HCT116 (cell line): ENCODE data around the gene ATRIP. TPM values are rescaled to one million over a fixed set of nuclear protein-coding genes. Genes with fewer than 3 reads are reported as not detected.

ENCODE experiments used
- ATAC-seq: fragments of 200-7000 bp; cut with Tn5 transposase; 2 replicates; pipeline ENCODE4 v1.9.1; 2020; ENCODE audit warnings: mild to moderate bottlenecking, moderate library complexity
- BruUV-seq: library from RNA; stranded (reverse); fragments of 400-500 nt; replicated peaks from 2 replicates; lab custom pipeline; 2021; lab: Mats Ljungman, UMichigan
- CTCF ChIA-PET: fragments of 300-600 bp; sonication (Branson Sonifier 250); formaldehyde crosslinking; loops from one replicate; lab custom pipeline; 2021; ENCODE audit warnings: antibody characterized with exemption; lab: Charles Lee
- POLR2A ChIA-PET: fragments of 300-600, 350-600 bp; sonication (Branson Sonifier 250); formaldehyde crosslinking; loops from one replicate; lab custom pipeline; 2021; ENCODE audit warnings: antibody characterized with exemption; lab: Charles Lee
- RAD21 ChIA-PET, 2 experiments: fragments of 300-600 bp; sonication (Branson Sonifier 250); formaldehyde crosslinking; loops; one replicate each; lab custom pipeline; 2023; ENCODE audit warnings: low total read pairs in 2 of 2; ENCODE audit not compliant: uncharacterized antibody in 2 of 2, unreplicated experiment in 2 of 2, low non-redundant PET in 1 of 2; lab: Charles Lee
- DNase-seq: peaks from one replicate; pipeline ENCODE4 v3.0.0-alpha.2; 2010; ENCODE audit warnings: low read depth, low spot score
- H2AFZ ChIP-seq: fragments of 200-600 bp; shearing (Covaris generic), sonication (generic); 2 replicates; pipeline ENCODE4 v1.6.1; 2017; ENCODE audit warnings: low read depth, mixed run types, mixed read lengths, antibody characterized with exemption, low read length; ENCODE audit not compliant: poor library complexity, severe bottlenecking
- H3K27ac ChIP-seq: 2 replicates; pipeline ENCODE4 v1.5.1; 2012; ENCODE audit warnings: low read depth, low read length
- H3K27me3 ChIP-seq: fragments of 200-600 bp; sonication (generic); 2 replicates; pipeline ENCODE4 v1.6.1; 2016; ENCODE audit warnings: mixed run types, low read length, mixed read lengths; ENCODE audit not compliant: insufficient read depth
- H3K36me3 ChIP-seq, 2 experiments: fragments of 200-500 bp in 1 of 2; fragments of 200-600 bp in 1 of 2; sonication (Bioruptor generic) in 1 of 2; sonication (generic) in 1 of 2; 2 replicates each; pipeline versions ENCODE4 v1.5.1 to v1.6.1; 2014 to 2016; ENCODE audit warnings: low read length in 2 of 2, inconsistent platforms in 1 of 2, mixed read lengths in 1 of 2, mixed run types in 1 of 2; ENCODE audit not compliant: insufficient read depth in 2 of 2, control insufficient read depth in 1 of 2
- H3K4me1 ChIP-seq, 2 experiments: fragments of 200-600 bp in 1 of 2; sonication (generic) in 1 of 2; 2 replicates each; pipeline versions ENCODE4 v1.5.1 to v1.6.1; 2012 to 2017; ENCODE audit warnings: low read length in 2 of 2, inconsistent platforms in 1 of 2, mild to moderate bottlenecking in 1 of 2, mixed read lengths in 1 of 2, mixed run types in 1 of 2, moderate library complexity in 1 of 2; ENCODE audit not compliant: insufficient read depth in 2 of 2, control insufficient read depth in 1 of 2
- H3K4me2 ChIP-seq: fragments of 200-600 bp; sonication (generic); 2 replicates; pipeline ENCODE4 v1.6.1; 2017; ENCODE audit warnings: mixed run types, low read length, mixed read lengths
- H3K4me3 ChIP-seq, 2 experiments: fragments of 200-600 bp in 1 of 2; sonication (generic) in 1 of 2; replicated peaks in 1 of 2; 2 replicates each; pipeline ENCODE4 v1.5.1; 2011 to 2016; ENCODE audit warnings: low read length in 2 of 2, control low read depth in 1 of 2, low read depth in 1 of 2, mild to moderate bottlenecking in 1 of 2, mixed read lengths in 1 of 2, mixed run types in 1 of 2
- H3K79me2 ChIP-seq: fragments of 200-600 bp; sonication (generic); 2 replicates; pipeline ENCODE4 v1.6.1; 2017; ENCODE audit warnings: mild to moderate bottlenecking, mixed run types, low read length, moderate library complexity, mixed read lengths; ENCODE audit not compliant: insufficient read depth
- H3K9ac ChIP-seq: fragments of 200-600 bp; sonication (generic); 2 replicates; pipeline ENCODE4 v1.6.1; 2016; ENCODE audit warnings: low read length, mixed read lengths
- H3K9me2 ChIP-seq: fragments of 200-600 bp; sonication (generic), shearing (Covaris generic); 2 replicates; pipeline ENCODE4 v1.6.1; 2017; ENCODE audit warnings: mixed run types, mild to moderate bottlenecking, moderate library complexity; ENCODE audit not compliant: insufficient read depth
- H3K9me3 ChIP-seq, 2 experiments: fragments of 200-500 bp in 1 of 2; fragments of 200-600 bp in 1 of 2; sonication (Bioruptor generic) in 1 of 2; sonication (generic) in 1 of 2; 2 replicates each; pipeline ENCODE4 v1.6.1; 2014 to 2017; ENCODE audit warnings: low read length in 2 of 2, mixed read lengths in 2 of 2, inconsistent platforms in 1 of 2, low read depth in 1 of 2, mild to moderate bottlenecking in 1 of 2, mixed run types in 1 of 2, moderate library complexity in 1 of 2; ENCODE audit not compliant: control insufficient read depth in 1 of 2, insufficient read depth in 1 of 2
- H4K20me1 ChIP-seq: fragments of 200-600 bp; sonication (generic), shearing (Covaris generic); 2 replicates; pipeline ENCODE4 v1.6.1; 2017; ENCODE audit warnings: mixed run types, mild to moderate bottlenecking, moderate library complexity; ENCODE audit not compliant: insufficient read depth
- CBX3 ChIP-seq: IDR thresholded peaks from 2 replicates; pipeline ENCODE4 v1.6.1; 2012; ENCODE audit warnings: low read depth
- CEBPB ChIP-seq: IDR thresholded peaks from 2 replicates; pipeline ENCODE4 v1.6.1; 2012; ENCODE audit warnings: low read depth
- EGR1 ChIP-seq: IDR thresholded peaks from 2 replicates; pipeline ENCODE4 v1.6.1; 2012; ENCODE audit warnings: low read depth
- ELF1 ChIP-seq: IDR thresholded peaks from 2 replicates; pipeline ENCODE4 v1.6.1; 2012; ENCODE audit warnings: low read depth, borderline replicate concordance
- EZH2 ChIP-seq: fragments of 200-600 bp; sonication (generic); IDR thresholded peaks from 2 replicates; pipeline ENCODE4 v1.6.1; 2017; ENCODE audit warnings: antibody characterized with exemption, mixed run types
- EZH2phosphoT487 ChIP-seq: fragments of 200-600 bp; IDR thresholded peaks from 2 replicates; pipeline ENCODE4 v1.6.1; 2018; ENCODE audit warnings: antibody characterized with exemption, borderline replicate concordance
- FOSL1 ChIP-seq: IDR thresholded peaks from 2 replicates; pipeline ENCODE4 v1.6.1; 2012; ENCODE audit warnings: low read depth
- JUND ChIP-seq: IDR thresholded peaks from 2 replicates; pipeline ENCODE4 v1.6.1; 2012
- POLR2A ChIP-seq: IDR thresholded peaks from 2 replicates; pipeline ENCODE4 v1.7.0; 2011; ENCODE audit warnings: borderline replicate concordance; ENCODE audit not compliant: insufficient read depth, insufficient read length; ENCODE audit errors: extremely low read depth
- POLR2AphosphoS5 ChIP-seq: IDR thresholded peaks from 2 replicates; pipeline ENCODE4 v1.6.1; 2011; ENCODE audit warnings: mild to moderate bottlenecking, low read depth, low read length, moderate library complexity
- RAD21 ChIP-seq: IDR thresholded peaks from 2 replicates; pipeline ENCODE4 v1.6.1; 2012; ENCODE audit warnings: low read depth, mild to moderate bottlenecking
- SP1 ChIP-seq: IDR thresholded peaks from 2 replicates; pipeline ENCODE4 v1.6.1; 2012; ENCODE audit warnings: low read depth
- SRF ChIP-seq: IDR thresholded peaks from 2 replicates; pipeline ENCODE4 v1.6.1; 2012; ENCODE audit warnings: low read depth
- YY1 ChIP-seq: IDR thresholded peaks from 2 replicates; pipeline ENCODE4 v1.6.1; 2011; ENCODE audit warnings: low read length, low read depth, moderate library complexity, mild to moderate bottlenecking; ENCODE audit not compliant: insufficient replicate concordance; ENCODE audit errors: extremely low read depth
- ZNF274 ChIP-seq: fragments of 200-500 bp; sonication (Bioruptor generic); IDR thresholded peaks from 2 replicates; pipeline ENCODE4 v1.6.1; 2014; ENCODE audit warnings: mild to moderate bottlenecking, low read depth, low read length, inconsistent platforms
- intact Hi-C: fragments of 100-400 bp; cut with micrococcal nuclease; formaldehyde crosslinking; loops from 2 replicates; pipeline ENCODE4 v1.10.0; 2022
- total RNA-seq: library from RNA; stranded (reverse); gene quantifications from one replicate; pipeline ENCODE4 v1.2.1, GENCODE V29; 2021; ENCODE audit not compliant: unreplicated experiment
- TF ChIP-seq, protein P1 (sequence below): IDR thresholded peaks from 2 replicates; pipeline ENCODE4 v1.6.1; 2012
- TF ChIP-seq, protein P2 (sequence below), 3 experiments: fragments of 200-600 bp in 1 of 3; sonication (generic) in 1 of 3; IDR thresholded peaks in 2 of 3; conservative IDR thresholded peaks in 1 of 3; 2 replicates each; pipeline ENCODE4 v1.5.1; 2012 to 2017; ENCODE audit warnings: low read depth in 2 of 3, low read length in 2 of 3, antibody characterized with exemption in 1 of 3, borderline replicate concordance in 1 of 3, control low read depth in 1 of 3, mild to moderate bottlenecking in 1 of 3, mixed read lengths in 1 of 3, mixed run types in 1 of 3, moderate library complexity in 1 of 3; ENCODE audit not compliant: insufficient read depth in 1 of 3

Gene ATRIP
- total RNA-seq, 1 experiment from 2014 or later = 15.6 TPM

DNA sequence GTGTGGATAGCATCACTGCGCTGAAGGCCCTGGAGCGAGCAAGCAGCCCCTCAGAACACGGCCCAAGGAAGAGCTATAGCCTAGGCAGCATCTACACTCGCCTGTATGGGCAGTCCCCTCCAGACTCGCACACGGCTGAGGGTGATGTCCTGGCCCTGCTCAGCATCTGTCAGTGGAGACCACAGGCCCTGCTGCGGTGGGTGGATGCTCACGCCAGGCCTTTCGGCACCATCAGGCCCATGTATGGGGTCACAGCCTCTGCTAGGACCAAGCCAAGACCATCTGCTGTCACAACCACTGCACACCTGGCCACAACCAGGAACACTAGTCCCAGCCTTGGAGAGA, 20.5 kb downstream of the ATRIP start:
- ChIA-PET CTCF (interaction anchor here (3.3 kb wide), 1 partner anchor 82 kb away, joined by 19 read pairs; no protein-coding TSS in a partner anchor), POLR2A (no interaction called here), RAD21 (no interaction called here)
- peaks cover 22 to 40% of the 10 kb centered on the region in 2 experiments for H3K4me1 ChIP-seq
- no peaks in the 10 kb centered on the region for H3K27me3 ChIP-seq
- peak overlapping the region; percentile 92 for H3K4me2 ChIP-seq
- H3K9ac ChIP-seq = peak overlapping the region; percentile 82
- peaks cover 0 to 16% of the 10 kb centered on the region in 2 experiments; a peak in 1 of 4 replicates for H3K36me3 ChIP-seq
- no peak overlapping the region for H2AFZ ChIP-seq
- no peaks in the 10 kb centered on the region for H3K9me3 ChIP-seq
- ATAC-seq (no peak), DNase-seq (no peak)
- no peaks in the 10 kb centered on the region for H3K9me2 ChIP-seq
- no TSS peak for BruUV-seq
- H3K79me2 ChIP-seq = peaks cover 52% of the 10 kb centered on the region
- H3K27ac ChIP-seq = peak overlapping the region; percentile 98
- peak overlapping the region; percentile 56 to 60 for H3K4me3 ChIP-seq
- TF ChIP-seq POLR2AphosphoS5 (no peak; the same call in 1 of the 2 replicates), RAD21 (no peak), EGR1 (no peak), FOSL1 (no peak), EZH2phosphoT487 (no peak), ELF1 (no peak), YY1 (no peak)
- TF ChIP-seq, protein P1, sequence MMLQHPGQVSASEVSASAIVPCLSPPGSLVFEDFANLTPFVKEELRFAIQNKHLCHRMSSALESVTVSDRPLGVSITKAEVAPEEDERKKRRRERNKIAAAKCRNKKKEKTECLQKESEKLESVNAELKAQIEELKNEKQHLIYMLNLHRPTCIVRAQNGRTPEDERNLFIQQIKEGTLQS = no peak
- no peaks in the 10 kb centered on the region for H4K20me1 ChIP-seq
- intact Hi-C loops = no loop called here

DNA sequence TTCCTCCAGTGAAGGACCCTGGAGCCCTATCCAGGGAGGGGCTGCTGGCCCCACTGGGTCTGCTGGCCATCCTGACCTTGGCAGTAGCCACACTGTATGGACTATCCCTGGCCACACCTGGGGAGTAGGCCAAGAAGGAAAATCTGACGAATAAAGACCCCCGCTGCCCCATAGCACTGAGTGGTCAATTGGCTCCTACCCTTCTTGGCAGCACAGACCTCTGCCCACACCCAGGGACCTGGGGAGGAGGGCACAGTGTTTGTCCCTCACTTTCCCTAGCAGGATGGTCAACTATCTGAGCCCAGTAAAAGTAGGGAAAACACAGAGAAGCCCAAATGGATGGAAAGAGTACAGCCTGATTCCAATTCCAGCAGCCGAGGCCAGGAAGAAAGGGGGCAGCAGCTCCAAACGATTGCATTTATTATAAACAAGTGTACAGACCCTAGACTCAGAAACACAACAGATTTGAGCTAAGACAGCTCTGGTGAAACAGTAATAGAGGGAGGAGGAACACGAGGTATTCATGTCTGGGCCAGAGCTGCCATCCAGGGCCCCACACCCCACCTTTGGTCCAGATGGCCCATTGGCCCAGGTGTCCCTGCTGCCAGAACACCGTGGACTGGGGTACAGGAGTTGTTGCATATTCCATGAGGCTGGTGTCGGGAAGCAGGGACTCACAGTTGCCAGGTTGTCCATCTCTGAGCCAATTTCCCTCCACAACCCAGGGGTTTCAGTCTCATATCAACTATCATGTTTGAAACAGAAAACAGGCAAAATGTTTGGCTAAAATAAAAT, 21.1 kb downstream of the ATRIP start:
- no peak overlapping the region for H3K4me3 ChIP-seq
- ChIA-PET RAD21 (no interaction called here), CTCF (no interaction called here), POLR2A (no interaction called here)
- TF ChIP-seq ZNF274 (no peak), SP1 (no peak), EZH2 (no peak), EGR1 (no peak), POLR2A (no peak), ELF1 (no peak), CEBPB (no peak), JUND (no peak), POLR2AphosphoS5 (no peak), YY1 (no peak), RAD21 (no peak), CBX3 (no peak), SRF (no peak)
- TF ChIP-seq, protein P1 = no peak
- TF ChIP-seq, protein P2, sequence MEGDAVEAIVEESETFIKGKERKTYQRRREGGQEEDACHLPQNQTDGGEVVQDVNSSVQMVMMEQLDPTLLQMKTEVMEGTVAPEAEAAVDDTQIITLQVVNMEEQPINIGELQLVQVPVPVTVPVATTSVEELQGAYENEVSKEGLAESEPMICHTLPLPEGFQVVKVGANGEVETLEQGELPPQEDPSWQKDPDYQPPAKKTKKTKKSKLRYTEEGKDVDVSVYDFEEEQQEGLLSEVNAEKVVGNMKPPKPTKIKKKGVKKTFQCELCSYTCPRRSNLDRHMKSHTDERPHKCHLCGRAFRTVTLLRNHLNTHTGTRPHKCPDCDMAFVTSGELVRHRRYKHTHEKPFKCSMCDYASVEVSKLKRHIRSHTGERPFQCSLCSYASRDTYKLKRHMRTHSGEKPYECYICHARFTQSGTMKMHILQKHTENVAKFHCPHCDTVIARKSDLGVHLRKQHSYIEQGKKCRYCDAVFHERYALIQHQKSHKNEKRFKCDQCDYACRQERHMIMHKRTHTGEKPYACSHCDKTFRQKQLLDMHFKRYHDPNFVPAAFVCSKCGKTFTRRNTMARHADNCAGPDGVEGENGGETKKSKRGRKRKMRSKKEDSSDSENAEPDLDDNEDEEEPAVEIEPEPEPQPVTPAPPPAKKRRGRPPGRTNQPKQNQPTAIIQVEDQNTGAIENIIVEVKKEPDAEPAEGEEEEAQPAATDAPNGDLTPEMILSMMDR (IDR thresholded peaks at IDR 0.05 in 2 of 3, conservative IDR thresholded peaks at IDR 0.05 in 1 of 3; ENCODE audit: borderline replicate concordance in 1 of 3, insufficient read depth in 1 of 3, low read depth in 2 of 3, low read length in 2 of 3) = no peak
- peak overlapping the region; percentile 92 for H3K4me2 ChIP-seq
- H3K4me1 ChIP-seq = peaks cover 22 to 42% of the 10 kb centered on the region in 2 experiments
- H3K79me2 ChIP-seq = peaks cover 57% of the 10 kb centered on the region
- no peaks in the 10 kb centered on the region for H3K9me2 ChIP-seq
- H3K9me3 ChIP-seq = no peaks in the 10 kb centered on the region
- peak overlapping the region; percentile 98; the same call in 1 of the 2 replicates for H3K27ac ChIP-seq
- no peaks in the 10 kb centered on the region for H3K27me3 ChIP-seq
- H3K36me3 ChIP-seq = peaks cover 0 to 16% of the 10 kb centered on the region in 2 experiments; a peak in 1 of 4 replicates
- no peak for ATAC-seq
- no peak overlapping the region for H2AFZ ChIP-seq
- no peak for DNase-seq
- H4K20me1 ChIP-seq = no peaks in the 10 kb centered on the region
- BruUV-seq = no TSS peak
- intact Hi-C loops = no loop called here
- H3K9ac ChIP-seq = peak overlapping the region; percentile 82
